Measurements from ENCODE around the gene THAP3. TPM values are rescaled to one million over a fixed set of nuclear protein-coding genes. Genes with fewer than 3 reads are reported as not detected.

The THAP3 gene
- total RNA-seq, 2 experiments from 2014 or later = 19.1 to 20.8 TPM

- H3K4me3 Mint-ChIP-seq = peak overlapping the region; percentile 99
- H3K4me1 Mint-ChIP-seq (ENCODE audit: low read depth) = peaks cover 34% of the 10 kb centered on the region
- H3K9me3 Mint-ChIP-seq (ENCODE audit: insufficient read depth) = no peaks in the 10 kb centered on the region
- CTCF ChIA-PET = interaction anchor here (0.9 to 4.7 kb wide), 11 partner anchors 8 to 110 kb away, joined by 3 to 37 read pairs (median 4); partner anchors contain the start of genes NOL9, TAS1R1 and ZBTB48
- peaks cover 35% of the 10 kb centered on the region for H3K36me3 Mint-ChIP-seq (ENCODE audit: low read depth)
- ATAC-seq (peak; percentile 42), DNase-seq (peak; percentile 79)
- no peaks in the 10 kb centered on the region for H3K27me3 Mint-ChIP-seq (ENCODE audit: low read depth)
- H3K27ac Mint-ChIP-seq = peak overlapping the region; percentile 93
- POLR2A ChIA-PET = interaction anchor here (0.8 to 4.5 kb wide), 6 partner anchors 12 to 183 kb away, joined by 3 to 32 read pairs (median 4); partner anchors contain the start of genes NOL9, TAS1R1 and ZBTB48
These were observed 23.4 kb upstream of the THAP3 start for GRCh38 chr1:6601049-6601922.

DNA sequence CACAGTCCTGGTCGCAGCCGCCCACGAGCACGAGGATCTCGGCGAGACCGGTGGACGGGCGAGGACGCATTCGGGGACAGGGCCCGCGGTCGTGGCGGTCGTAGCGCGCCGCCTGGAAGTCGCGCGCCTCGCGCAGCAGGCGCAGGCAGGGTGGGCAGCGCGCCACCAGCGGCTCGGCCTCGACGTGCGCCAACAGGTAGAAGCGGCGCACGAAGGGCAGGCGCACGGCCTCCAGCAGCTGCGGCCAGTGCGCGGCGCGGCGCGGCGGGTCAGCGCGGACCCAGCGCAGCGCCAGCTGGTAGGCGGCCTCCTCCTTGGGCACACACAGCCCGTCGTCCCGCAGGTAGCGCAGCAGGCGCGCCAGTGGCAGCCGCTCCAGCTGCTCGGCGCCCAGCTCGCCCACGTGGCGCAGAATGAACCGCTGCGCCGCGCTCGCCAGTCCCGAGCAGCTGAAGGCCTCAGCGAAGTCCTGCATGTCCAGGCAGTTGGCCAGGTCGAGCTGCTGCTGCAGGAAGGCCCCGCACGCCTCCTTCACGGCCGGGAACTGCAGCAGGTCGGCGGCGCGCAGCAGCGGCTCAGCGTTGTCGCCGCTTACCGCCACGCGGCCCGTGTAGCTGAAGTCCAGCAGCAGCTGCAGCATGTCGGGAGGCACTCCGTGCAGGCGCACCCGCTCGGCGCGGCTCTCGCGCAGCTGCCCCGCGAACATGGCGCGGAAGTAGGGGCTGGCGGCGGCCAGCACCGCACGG, 22.6 kb upstream of the THAP3 start:
- Mint-ChIP-seq H3K4me3 (peak overlapping the region; percentile 99), H3K4me1 (ENCODE audit: low read depth) (peaks cover 33% of the 10 kb centered on the region), H3K27ac (peak overlapping the region; percentile 93), H3K36me3 (ENCODE audit: low read depth) (peaks cover 30% of the 10 kb centered on the region), H3K27me3 (ENCODE audit: low read depth) (no peaks in the 10 kb centered on the region), H3K9me3 (ENCODE audit: insufficient read depth) (no peaks in the 10 kb centered on the region)
- POLR2A ChIA-PET = interaction anchor here (0.5 to 4.5 kb wide), 6 partner anchors 13 to 182 kb away, joined by 3 to 32 read pairs (median 4); partner anchors contain the start of genes NOL9, TAS1R1 and ZBTB48
- peak; percentile 45 for ATAC-seq
- CTCF ChIA-PET = interaction anchor here (0.7 to 4.7 kb wide), 9 partner anchors 9 to 111 kb away, joined by 3 to 37 read pairs (median 3); partner anchors contain the start of genes NOL9, TAS1R1 and ZBTB48
- DNase-seq = no peak

GRCh38 chr1:6602669-6603237, 21.9 kb upstream of the THAP3 start, which contains the start of gene KLHL21:
Gene KLHL21, minus strand, starts transcription at chr1:6602869. Its CDS starts 52 bp downstream, at chr1:6602817.
- H3K9me3 Mint-ChIP-seq (ENCODE audit: insufficient read depth) = no peaks in the 10 kb centered on the region
- peak; percentile 86 for DNase-seq

GRCh38 chr1:6603238-6603914, 21.3 kb upstream of the THAP3 start:
- Mint-ChIP-seq H3K4me3 (peak overlapping the region; percentile 77), H3K27ac (peak overlapping the region; percentile 95), H3K4me1 (ENCODE audit: low read depth) (peaks cover 27% of the 10 kb centered on the region), H3K9me3 (ENCODE audit: insufficient read depth) (no peaks in the 10 kb centered on the region), H3K36me3 (ENCODE audit: low read depth) (peaks cover 22% of the 10 kb centered on the region), H3K27me3 (ENCODE audit: low read depth) (no peaks in the 10 kb centered on the region)
- CTCF ChIA-PET = interaction anchor here (0.7 to 4.7 kb wide), 6 partner anchors 9 to 113 kb away, joined by 3 to 37 read pairs (median 4); partner anchors contain the start of genes NOL9, TAS1R1 and ZBTB48
- peak; percentile 32 for ATAC-seq
- DNase-seq = peak; percentile 66
- POLR2A ChIA-PET = interaction anchor here (0.6 to 4.5 kb wide), 13 partner anchors 9 to 211 kb away, joined by 3 to 32 read pairs (median 4); partner anchors contain the start of genes NOL9, PHF13, PLEKHG5 and TAS1R1

More at GRCh38 chr1:6602669-6603237, 21.9 kb upstream of the THAP3 start, which contains the start of gene KLHL21:
- peak; percentile 63 for ATAC-seq
- ChIA-PET CTCF (interaction anchor here (0.7 to 4.7 kb wide), 9 partner anchors 10 to 112 kb away, joined by 3 to 37 read pairs (median 4); partner anchors contain the start of genes NOL9, TAS1R1 and ZBTB48), POLR2A (interaction anchor here (0.5 to 4.5 kb wide), 12 partner anchors 10 to 211 kb away, joined by 3 to 32 read pairs (median 4); partner anchors contain the start of genes NOL9, PHF13, PLEKHG5 and TAS1R1)
- H3K27ac Mint-ChIP-seq = peak within 1 kb of the TSS; percentile 95
- H3K36me3 Mint-ChIP-seq (ENCODE audit: low read depth) = peaks cover 25% of the 10 kb centered on the region
- H3K27me3 Mint-ChIP-seq (ENCODE audit: low read depth) = no peaks in the 10 kb centered on the region
- H3K4me3 Mint-ChIP-seq = peak within 1 kb of the TSS; percentile 99
- peaks cover 30% of the 10 kb centered on the region for H3K4me1 Mint-ChIP-seq (ENCODE audit: low read depth)

DNA sequence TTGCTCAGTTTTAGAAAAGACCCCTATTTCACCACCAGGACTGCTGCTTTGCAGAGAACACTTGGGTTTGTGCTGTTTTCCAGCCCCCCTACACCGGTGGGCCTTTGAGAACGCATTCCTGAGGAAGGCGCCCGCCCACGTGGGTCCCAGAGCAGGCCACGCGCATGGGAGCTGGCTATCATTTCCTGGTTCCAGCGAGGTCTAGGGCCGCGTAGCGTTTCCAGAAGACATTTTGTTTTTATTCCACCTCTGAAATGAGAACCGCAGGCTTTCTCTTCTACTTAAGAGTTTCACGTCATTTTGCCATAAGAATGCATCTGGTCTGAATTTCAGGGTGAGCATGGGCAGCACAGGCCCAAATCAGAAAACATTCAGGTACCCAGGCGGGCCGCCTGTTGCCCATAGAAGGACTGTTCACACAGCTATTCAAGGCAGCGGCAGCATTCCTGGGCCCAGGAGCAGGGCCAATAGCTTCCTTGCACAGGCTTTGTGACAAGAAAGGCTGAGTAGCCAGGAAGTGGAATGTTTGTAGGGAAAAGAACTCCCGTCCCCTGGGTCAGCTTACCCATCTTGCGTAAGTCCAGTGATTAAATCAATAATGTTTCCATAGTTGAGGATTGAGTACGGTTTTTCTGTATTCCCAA, 20.6 kb upstream of the THAP3 start:
- ChIA-PET POLR2A (interaction anchor here (0.6 to 4.5 kb wide), 11 partner anchors 8 to 212 kb away, joined by 3 to 32 read pairs (median 4); partner anchors contain the start of genes NOL9, PHF13, TAS1R1 and THAP3), CTCF (interaction anchor here (0.9 to 4.7 kb wide), 6 partner anchors 8 to 117 kb away, joined by 3 to 37 read pairs (median 5); partner anchors contain the start of genes NOL9 and TAS1R1)
- Mint-ChIP-seq H3K36me3 (ENCODE audit: low read depth) (peaks cover 22% of the 10 kb centered on the region), H3K4me1 (ENCODE audit: low read depth) (peaks cover 22% of the 10 kb centered on the region), H3K9me3 (ENCODE audit: insufficient read depth) (no peaks in the 10 kb centered on the region), H3K4me3 (peak overlapping the region; percentile 77), H3K27ac (peak overlapping the region; percentile 95), H3K27me3 (ENCODE audit: low read depth) (no peaks in the 10 kb centered on the region)
- DNase-seq (peak; percentile 47), ATAC-seq (no peak)

DNA sequence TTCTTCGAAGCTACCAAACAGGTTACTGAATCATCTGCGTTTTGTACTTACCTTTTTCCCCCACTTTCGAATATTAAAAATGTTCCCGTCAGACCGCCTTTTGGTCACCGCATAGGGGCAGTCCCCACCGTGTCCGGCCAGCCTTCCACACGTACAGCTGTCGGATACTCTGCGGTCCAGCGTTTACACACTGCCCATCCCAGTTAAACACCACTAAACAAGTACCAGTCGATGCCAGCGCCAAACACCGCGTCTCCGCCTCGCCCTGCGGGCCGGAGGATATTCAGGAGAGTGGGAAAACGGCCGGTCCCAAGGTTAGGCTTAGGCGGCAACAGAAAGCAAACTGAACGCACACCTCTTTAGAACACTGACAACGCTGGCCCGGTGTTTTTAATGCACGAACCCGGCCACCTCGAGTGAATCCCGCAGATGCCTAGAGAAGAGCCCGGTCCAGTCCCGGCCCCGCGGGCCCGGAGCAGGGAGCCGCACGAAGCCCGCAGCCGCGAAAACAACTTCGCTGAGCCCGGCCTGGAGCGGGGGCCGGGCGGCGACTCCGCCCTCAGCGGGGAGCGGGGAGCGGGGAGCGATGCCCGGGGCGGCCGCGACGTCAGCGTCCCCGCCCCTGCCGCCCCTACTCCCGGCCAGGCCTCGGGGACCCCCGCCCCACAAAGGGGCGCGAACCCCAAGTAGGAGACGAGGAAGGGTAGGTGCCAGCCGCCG, 11.9 kb upstream of the THAP3 start:
- ChIA-PET POLR2A (interaction anchor here (1.3 to 1.6 kb wide), 2 partner anchors 10 to 59 kb away, joined by 4 to 7 read pairs; partner anchors contain the start of genes KLHL21 and NOL9), CTCF (interaction anchor here (1.1 to 1.3 kb wide), 2 partner anchors 9 to 11 kb away, joined by 3 to 5 read pairs; no protein-coding TSS in a partner anchor)
- Mint-ChIP-seq H3K4me3 (peak overlapping the region; percentile 90), H3K9me3 (ENCODE audit: insufficient read depth) (no peaks in the 10 kb centered on the region), H3K4me1 (ENCODE audit: low read depth) (peaks cover 15% of the 10 kb centered on the region), H3K27me3 (ENCODE audit: low read depth) (no peaks in the 10 kb centered on the region), H3K36me3 (ENCODE audit: low read depth) (peaks cover 11% of the 10 kb centered on the region), H3K27ac (peak overlapping the region; percentile 82)
- DNase-seq (peak; percentile 45), ATAC-seq (peak; percentile 50)

DNA sequence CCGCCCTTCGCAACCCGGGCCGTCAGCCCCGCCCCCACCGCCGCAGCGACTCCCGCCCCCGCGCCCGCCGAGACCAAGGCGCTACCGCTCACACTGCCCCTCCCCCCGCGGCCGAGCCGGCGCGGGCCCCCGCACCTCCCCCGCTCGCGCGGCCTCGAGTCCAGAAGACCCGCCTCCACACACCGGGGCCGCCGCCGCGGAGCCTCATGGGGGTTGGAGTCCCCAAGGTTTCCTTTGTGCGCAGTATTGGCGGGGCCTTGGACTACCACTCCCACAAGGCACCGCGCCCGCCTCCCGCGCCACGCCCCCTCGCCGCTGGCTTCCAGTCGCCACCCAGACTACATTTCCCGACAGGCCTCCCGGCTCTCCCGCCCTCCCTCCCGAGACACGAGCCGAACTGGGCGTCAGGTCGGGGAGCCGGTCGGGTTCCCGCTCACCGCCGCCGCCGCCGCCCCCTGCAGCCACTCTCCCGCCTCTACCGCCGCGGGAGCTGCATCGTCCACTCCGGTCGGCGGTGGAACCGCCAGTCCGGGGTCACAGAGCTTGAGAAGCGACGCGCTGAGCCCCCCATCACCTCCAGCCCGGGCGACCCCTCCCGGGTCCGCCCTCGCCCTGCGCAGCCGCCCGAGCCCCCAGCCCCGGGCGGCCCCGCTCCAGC, 11.2 kb upstream of the THAP3 start, which contains the start of gene PHF13:
PHF13 (plus strand) TSS at position 371 of the 658 bp plus-strand sequence. CDS start 336 bp downstream, outside the sequence.
- DNase-seq = peak; percentile 100
- Mint-ChIP-seq H3K4me3 (peak within 1 kb of the TSS; percentile 90), H3K4me1 (ENCODE audit: low read depth) (peaks cover 15% of the 10 kb centered on the region), H3K36me3 (ENCODE audit: low read depth) (peaks cover 11% of the 10 kb centered on the region), H3K27ac (peak within 1 kb of the TSS; percentile 82), H3K27me3 (ENCODE audit: low read depth) (no peaks in the 10 kb centered on the region), H3K9me3 (ENCODE audit: insufficient read depth) (no peaks in the 10 kb centered on the region)
- ChIA-PET POLR2A (interaction anchor here (0.9 to 1.3 kb wide), 2 partner anchors 10 to 59 kb away, joined by 4 read pairs; partner anchors contain the start of gene NOL9), CTCF (no interaction called here)
- peak; percentile 97 for ATAC-seq

GRCh38 chr1:6614019-6614928, 10.4 kb upstream of the THAP3 start:
- DNase-seq (peak; percentile 55), ATAC-seq (no peak)
- no peaks in the 10 kb centered on the region for H3K27me3 Mint-ChIP-seq (ENCODE audit: low read depth)
- no peak overlapping the region for H3K27ac Mint-ChIP-seq
- H3K9me3 Mint-ChIP-seq (ENCODE audit: insufficient read depth) = no peaks in the 10 kb centered on the region
- POLR2A ChIA-PET = interaction anchor here (0.9 to 1.3 kb wide), 2 partner anchors 11 to 60 kb away, joined by 4 read pairs; partner anchors contain the start of gene NOL9
- peak overlapping the region; percentile 76 for H3K4me3 Mint-ChIP-seq
- peaks cover 16% of the 10 kb centered on the region for H3K36me3 Mint-ChIP-seq (ENCODE audit: low read depth)
- CTCF ChIA-PET = no interaction called here
- H3K4me1 Mint-ChIP-seq (ENCODE audit: low read depth) = peaks cover 15% of the 10 kb centered on the region

Data from activated CD8-positive, alpha-beta T cell treated with anti-CD3 and anti-CD28 coated beads, Interleukin-2, amount 10 ng/mL, durations not matched to agents 7 days and 5 days (primary cell).